ENCODE measurements around the gene KRTAP4-16. TPM values are rescaled to one million over a fixed set of nuclear protein-coding genes. Genes with fewer than 3 reads are reported as not detected.
"Not testable (repeated sequence)": the region's sequence is repeated elsewhere in the genome, so short reads cannot be mapped to it uniquely, and the experiment has no call there.

Gene KRTAP4-16
- total and polyA plus RNA-seq, 2 donors (not counting 1 experiment from before 2014, with no cell fraction given): not detected

DNA sequence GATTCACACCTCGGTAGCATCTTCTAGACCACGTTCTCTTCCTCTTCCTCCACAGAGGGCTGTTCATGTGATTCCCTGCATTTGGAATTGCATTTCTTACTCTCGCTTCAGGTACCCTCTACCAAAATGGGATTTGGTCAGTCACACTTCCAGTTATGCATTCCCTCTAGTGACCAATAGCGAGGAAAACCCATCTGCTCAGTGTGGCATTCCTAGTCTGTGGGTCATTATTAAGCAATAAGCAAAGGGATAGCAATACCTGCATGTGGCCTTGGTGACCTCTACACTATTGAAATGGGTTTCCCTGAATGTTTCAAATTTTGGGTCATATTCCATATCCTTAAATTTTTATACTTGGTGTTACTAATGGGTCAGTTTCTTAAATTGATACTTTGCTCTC lies 48.0 kb upstream of the KRTAP4-16 start:
- 83% methylated on average over 2 of the region's 4 CpGs for WGBS (ENCODE audit: insufficient coverage)
- peaks cover 8% of the 10 kb centered on the region for H3K27me3 Mint-ChIP-seq
- ChIA-PET CTCF (interaction anchor here (1.0 kb wide), 1 partner anchor 23 kb away, joined by 3 read pairs; no protein-coding TSS in a partner anchor), POLR2A (no interaction called here)
- intact Hi-C loops (cut with micrococcal nuclease): no loop called here
- H3K4me1 Mint-ChIP-seq: no peaks in the 10 kb centered on the region
- Histone ChIP-seq H3K79me2 (ENCODE audit: control insufficient read depth, insufficient read depth, low read length) (no peaks in the 10 kb centered on the region), H3K36me3 (replicated peaks in 1 of 2; ENCODE audit: control extremely low read depth in 1 of 2, control insufficient read depth in 1 of 2, extremely low read depth in 1 of 2, insufficient read depth in 2 of 2, low read length in 1 of 2) (no peaks in the 10 kb centered on the region), H4K20me1 (ENCODE audit: control insufficient read depth, insufficient read depth, low read length, poor library complexity, severe bottlenecking) (no peaks in the 10 kb centered on the region), H3K27ac (ENCODE audit: low read length in 2 of 2) (no peak overlapping the region), H2AFZ (ENCODE audit: insufficient read depth, low read depth, low read length, poor library complexity, severe bottlenecking) (no peak overlapping the region), H3K27me3 (replicated peaks in 1 of 4; ENCODE audit: control extremely low read depth in 1 of 4, control insufficient read depth in 3 of 4, insufficient read depth in 4 of 4, low read length in 3 of 4) (no peaks in the 10 kb centered on the region), H3K4me2 (replicated peaks; ENCODE audit: low read depth, low read length, poor library complexity, severe bottlenecking) (no peak overlapping the region), H3K9me3 (ENCODE audit: control extremely low read depth in 1 of 3, control insufficient read depth in 2 of 3, insufficient read depth in 1 of 3, low read length in 2 of 3) (no peaks in the 10 kb centered on the region), H3K9ac (ENCODE audit: low read length) (no peak overlapping the region), H3K4me3 (ENCODE audit: control extremely low read depth in 1 of 5, extremely low read depth in 1 of 5, insufficient read depth in 1 of 5, low read depth in 2 of 5, low read length in 4 of 5) (no peak overlapping the region), H3K4me1 (ENCODE audit: control insufficient read depth in 2 of 2, insufficient read depth in 2 of 2, low read length in 2 of 2) (no peaks in the 10 kb centered on the region)
- no peaks in the 10 kb centered on the region for H3K9me3 Mint-ChIP-seq (ENCODE audit: insufficient read depth)
- DNase-seq (no peak), ATAC-seq (ENCODE audit: low read depth) (no peak)
- H3K27ac Mint-ChIP-seq: no peak overlapping the region
- no peak overlapping the region for H3K4me3 Mint-ChIP-seq
- no peak for TF ChIP-seq EZH2 (IDR thresholded peaks at IDR 0.05; ENCODE audit: borderline replicate concordance, insufficient read depth, low read depth, low read length, poor library complexity, severe bottlenecking)
- TF ChIP-seq, protein P1, sequence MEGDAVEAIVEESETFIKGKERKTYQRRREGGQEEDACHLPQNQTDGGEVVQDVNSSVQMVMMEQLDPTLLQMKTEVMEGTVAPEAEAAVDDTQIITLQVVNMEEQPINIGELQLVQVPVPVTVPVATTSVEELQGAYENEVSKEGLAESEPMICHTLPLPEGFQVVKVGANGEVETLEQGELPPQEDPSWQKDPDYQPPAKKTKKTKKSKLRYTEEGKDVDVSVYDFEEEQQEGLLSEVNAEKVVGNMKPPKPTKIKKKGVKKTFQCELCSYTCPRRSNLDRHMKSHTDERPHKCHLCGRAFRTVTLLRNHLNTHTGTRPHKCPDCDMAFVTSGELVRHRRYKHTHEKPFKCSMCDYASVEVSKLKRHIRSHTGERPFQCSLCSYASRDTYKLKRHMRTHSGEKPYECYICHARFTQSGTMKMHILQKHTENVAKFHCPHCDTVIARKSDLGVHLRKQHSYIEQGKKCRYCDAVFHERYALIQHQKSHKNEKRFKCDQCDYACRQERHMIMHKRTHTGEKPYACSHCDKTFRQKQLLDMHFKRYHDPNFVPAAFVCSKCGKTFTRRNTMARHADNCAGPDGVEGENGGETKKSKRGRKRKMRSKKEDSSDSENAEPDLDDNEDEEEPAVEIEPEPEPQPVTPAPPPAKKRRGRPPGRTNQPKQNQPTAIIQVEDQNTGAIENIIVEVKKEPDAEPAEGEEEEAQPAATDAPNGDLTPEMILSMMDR (IDR thresholded peaks at IDR 0.05): no peak

DNA sequence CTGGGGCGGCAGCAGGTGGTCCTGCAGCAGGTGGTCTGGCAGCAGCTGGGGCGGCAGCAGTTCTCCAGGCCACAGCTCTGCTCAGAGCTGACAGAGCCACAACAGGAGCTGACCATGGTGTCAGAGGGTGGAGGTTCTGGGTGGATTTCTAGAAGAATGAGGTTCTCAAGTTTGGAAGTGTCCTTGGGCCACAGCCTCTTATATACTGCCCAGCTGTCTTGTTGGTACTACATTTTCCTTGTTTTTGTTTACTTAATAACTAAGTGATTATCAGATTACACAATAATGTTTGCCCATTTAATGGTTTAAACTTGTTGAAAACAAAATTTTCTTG lies 47.6 kb upstream of the KRTAP4-16 start, which contains the start of gene KRTAP4-5:
KRTAP4-5 (minus strand) TSS at position 174 of the 334 bp plus-strand sequence; CDS start at position 116, 58 bp downstream.
- Mint-ChIP-seq H3K4me3 (no peak within 1 kb of the TSS), H3K27ac (no peak within 1 kb of the TSS), H3K4me1 (no peaks in the 10 kb centered on the region), H3K9me3 (ENCODE audit: insufficient read depth) (no peaks in the 10 kb centered on the region), H3K27me3 (peaks cover 8% of the 10 kb centered on the region)
- H4K20me1 ChIP-seq (ENCODE audit: control insufficient read depth, insufficient read depth, low read length, poor library complexity, severe bottlenecking): no peaks in the 10 kb centered on the region
- H3K79me2 ChIP-seq (ENCODE audit: control insufficient read depth, insufficient read depth, low read length): no peaks in the 10 kb centered on the region
- no peaks in the 10 kb centered on the region for H3K36me3 ChIP-seq (replicated peaks in 1 of 2; ENCODE audit: control extremely low read depth in 1 of 2, control insufficient read depth in 1 of 2, extremely low read depth in 1 of 2, insufficient read depth in 2 of 2, low read length in 1 of 2)
- no peak within 1 kb of the TSS for H3K27ac ChIP-seq (ENCODE audit: low read length in 2 of 2)
- H3K9me3 ChIP-seq (ENCODE audit: control extremely low read depth in 1 of 3, control insufficient read depth in 2 of 3, insufficient read depth in 1 of 3, low read length in 2 of 3): no peaks in the 10 kb centered on the region
- no peak for TF ChIP-seq EZH2 (IDR thresholded peaks at IDR 0.05; ENCODE audit: borderline replicate concordance, insufficient read depth, low read depth, low read length, poor library complexity, severe bottlenecking)
- TF ChIP-seq, protein P1 (IDR thresholded peaks at IDR 0.05): no peak
- no peak within 1 kb of the TSS for H3K4me2 ChIP-seq (replicated peaks; ENCODE audit: low read depth, low read length, poor library complexity, severe bottlenecking)
- 92% methylated on average over 2 of the region's 2 CpGs for WGBS (ENCODE audit: insufficient coverage)
- H3K9ac ChIP-seq (ENCODE audit: low read length): no peak within 1 kb of the TSS
- no peak within 1 kb of the TSS for H3K4me3 ChIP-seq (ENCODE audit: control extremely low read depth in 1 of 5, extremely low read depth in 1 of 5, insufficient read depth in 1 of 5, low read depth in 2 of 5, low read length in 4 of 5)
- H3K27me3 ChIP-seq (replicated peaks in 1 of 4; ENCODE audit: control extremely low read depth in 1 of 4, control insufficient read depth in 3 of 4, insufficient read depth in 4 of 4, low read length in 3 of 4): no peaks in the 10 kb centered on the region
- POLR2A ChIA-PET: no interaction called here
- DNase-seq (no peak), ATAC-seq (ENCODE audit: low read depth) (no peak)
- H2AFZ ChIP-seq (ENCODE audit: insufficient read depth, low read depth, low read length, poor library complexity, severe bottlenecking): no peak within 1 kb of the TSS
- intact Hi-C loops (cut with micrococcal nuclease): no loop called here
- no peaks in the 10 kb centered on the region for H3K4me1 ChIP-seq (ENCODE audit: control insufficient read depth in 2 of 2, insufficient read depth in 2 of 2, low read length in 2 of 2)
- CTCF ChIA-PET: no interaction called here

DNA sequence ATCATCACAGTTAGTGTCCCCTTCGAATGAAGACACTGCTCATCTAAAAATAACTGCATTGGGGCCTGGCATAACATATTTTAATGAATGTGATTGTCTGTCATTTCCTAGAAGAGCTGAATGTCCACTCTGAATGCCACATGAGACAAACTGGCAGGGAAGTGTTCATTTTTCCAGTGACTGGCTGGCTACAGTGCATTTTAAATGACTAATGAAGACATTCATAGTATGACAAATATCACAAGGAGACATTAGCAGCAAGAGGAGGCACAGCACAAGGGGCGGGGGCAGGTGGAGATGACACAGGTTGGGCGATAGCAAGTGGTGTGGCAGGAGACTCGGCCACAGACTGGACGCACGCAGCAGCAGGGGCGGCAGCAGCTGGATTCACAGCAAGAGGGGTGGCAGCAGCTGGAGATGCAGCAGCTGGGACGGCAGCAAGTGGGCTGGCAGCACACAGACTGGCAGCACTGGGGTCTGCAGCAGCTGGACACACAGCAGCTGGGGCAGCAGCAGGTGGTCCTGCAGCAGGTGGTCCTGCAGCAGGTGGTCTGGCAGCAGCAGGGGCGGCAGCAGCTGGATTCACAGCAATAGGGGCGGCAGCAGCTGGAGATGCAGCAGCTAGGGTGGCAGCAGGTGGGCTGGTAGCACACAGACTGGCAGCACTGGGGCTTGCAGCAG lies 47.1 kb upstream of the KRTAP4-16 start:
- H3K4me1 Mint-ChIP-seq; H3K9ac ChIP-seq (ENCODE audit: low read length); H3K4me2 ChIP-seq (replicated peaks; ENCODE audit: low read depth, low read length, poor library complexity, severe bottlenecking); CTCF ChIA-PET; H3K27me3 Mint-ChIP-seq; H4K20me1 ChIP-seq (ENCODE audit: control insufficient read depth, insufficient read depth, low read length, poor library complexity, severe bottlenecking); H3K36me3 ChIP-seq (replicated peaks in 1 of 2; ENCODE audit: control extremely low read depth in 1 of 2, control insufficient read depth in 1 of 2, extremely low read depth in 1 of 2, insufficient read depth in 2 of 2, low read length in 1 of 2); H3K4me3 Mint-ChIP-seq; H3K27ac Mint-ChIP-seq; H3K79me2 ChIP-seq (ENCODE audit: control insufficient read depth, insufficient read depth, low read length); POLR2A ChIA-PET; DNase-seq; ATAC-seq (ENCODE audit: low read depth); H3K9me3 ChIP-seq (ENCODE audit: control extremely low read depth in 1 of 3, control insufficient read depth in 2 of 3, insufficient read depth in 1 of 3, low read length in 2 of 3); H3K27me3 ChIP-seq (replicated peaks in 1 of 4; ENCODE audit: control extremely low read depth in 1 of 4, control insufficient read depth in 3 of 4, insufficient read depth in 4 of 4, low read length in 3 of 4); intact Hi-C loops (cut with micrococcal nuclease); H3K9me3 Mint-ChIP-seq (ENCODE audit: insufficient read depth); H3K4me3 ChIP-seq (ENCODE audit: control extremely low read depth in 1 of 5, extremely low read depth in 1 of 5, insufficient read depth in 1 of 5, low read depth in 2 of 5, low read length in 4 of 5); H3K27ac ChIP-seq (ENCODE audit: low read length in 2 of 2); H3K4me1 ChIP-seq (ENCODE audit: control insufficient read depth in 2 of 2, insufficient read depth in 2 of 2, low read length in 2 of 2); H2AFZ ChIP-seq (ENCODE audit: insufficient read depth, low read depth, low read length, poor library complexity, severe bottlenecking): not testable (repeated sequence)
- WGBS (ENCODE audit: insufficient coverage): 81% methylated on average over 9 of the region's 10 CpGs

All from B cell (primary cell).